Stimulated activated CD4-positive, alpha-beta T cell treated with anti-CD3 and anti-CD28 coated beads, Interleukin-4, amount 100 ng/mL, for 48 hours (primary cell): Measurements from ENCODE around the gene STMN1.

Experiments
- DNase-seq, 2 donors: peaks; one replicate each; pipeline ENCODE4 v3.0.0-alpha.2; 2020; ENCODE audit warnings: low read depth in 2 of 2

STMN1 gene

DNA sequence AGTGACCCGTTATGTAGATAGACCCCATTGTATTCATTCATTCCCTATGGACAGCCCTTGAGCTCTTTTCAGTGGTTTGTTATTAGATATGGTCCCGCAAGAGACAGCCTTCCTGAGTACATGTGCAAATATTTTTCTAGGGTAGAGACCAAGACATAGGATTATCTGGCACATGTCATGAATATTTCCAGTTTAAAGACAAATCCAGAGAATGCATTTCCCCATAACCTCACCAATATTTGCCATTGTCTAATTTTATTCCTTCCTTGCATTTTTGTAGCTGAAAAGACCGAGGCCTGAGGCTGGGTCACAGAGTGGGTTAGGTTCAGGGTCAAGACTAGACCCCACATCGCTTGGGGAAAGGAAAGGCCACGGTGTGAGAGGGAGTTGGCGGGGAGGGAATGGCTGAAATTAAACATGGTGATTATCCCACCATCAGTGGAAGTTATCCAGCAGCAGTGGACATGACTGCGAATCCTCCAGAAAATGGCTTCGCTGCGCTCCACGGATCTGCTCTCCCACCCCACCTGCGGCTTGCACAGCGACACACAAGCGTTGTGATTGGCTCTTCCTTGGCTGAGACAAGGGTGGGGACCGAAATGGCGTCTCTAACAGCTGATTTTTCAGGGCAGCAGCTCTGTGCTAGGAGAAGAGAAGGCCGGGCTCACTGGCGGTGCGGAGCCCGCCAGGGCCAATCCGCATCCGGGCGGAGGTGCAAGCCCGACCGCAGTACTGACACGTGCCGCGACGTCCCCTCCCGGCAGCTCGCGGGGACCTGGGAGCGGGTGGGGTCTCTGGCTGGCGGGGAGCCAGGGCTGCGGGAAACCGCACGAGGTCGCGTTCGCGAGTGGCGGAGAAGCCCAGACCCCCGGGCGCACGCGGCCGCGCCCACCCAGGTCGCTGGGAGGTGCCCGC, 16.1 kb upstream of the STMN1 start:
- peak in 1 of 2 donors; percentile 22 for DNase-seq

DNA sequence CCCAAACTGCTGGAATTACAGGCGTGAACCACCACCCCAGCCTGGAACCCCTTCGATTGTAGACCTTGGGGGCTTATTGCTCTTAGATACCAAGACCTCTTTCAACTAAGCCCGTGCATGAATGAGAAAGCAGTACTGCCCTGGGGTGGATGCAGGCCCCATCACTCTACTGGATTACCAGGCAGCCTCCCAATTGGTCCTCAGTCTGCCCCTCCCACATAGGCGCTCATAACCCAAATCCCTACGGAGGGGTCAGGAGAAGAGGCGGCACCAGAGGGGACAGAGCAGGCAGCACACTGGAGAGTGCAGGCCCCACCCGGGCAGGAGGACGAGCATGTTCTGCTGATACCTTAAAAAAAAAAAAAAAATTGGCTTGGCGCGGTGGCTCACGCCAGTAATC, 12.4 kb upstream of the STMN1 start:
- DNase-seq, result no peak

DNA sequence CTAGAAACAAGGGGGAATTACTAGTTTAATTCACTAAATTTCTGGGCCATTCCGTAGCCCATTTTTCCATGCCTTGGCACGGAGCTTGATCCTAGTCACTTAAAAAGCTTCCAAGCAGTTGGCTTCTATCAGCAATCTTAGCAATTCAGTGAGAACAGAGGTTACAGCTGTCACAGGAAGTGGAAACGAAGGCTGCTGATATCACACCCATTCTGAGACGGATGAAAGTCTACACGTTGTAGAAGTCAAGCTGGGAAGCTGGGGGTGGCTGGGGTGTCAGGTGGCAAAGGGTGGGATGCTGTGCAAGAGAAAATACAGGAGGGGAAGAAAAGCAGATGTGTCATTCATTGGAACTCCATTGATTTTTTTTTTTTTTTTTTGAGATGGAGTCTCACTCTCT, 11.8 kb upstream of the STMN1 start:
- DNase-seq, result no peak

DNA sequence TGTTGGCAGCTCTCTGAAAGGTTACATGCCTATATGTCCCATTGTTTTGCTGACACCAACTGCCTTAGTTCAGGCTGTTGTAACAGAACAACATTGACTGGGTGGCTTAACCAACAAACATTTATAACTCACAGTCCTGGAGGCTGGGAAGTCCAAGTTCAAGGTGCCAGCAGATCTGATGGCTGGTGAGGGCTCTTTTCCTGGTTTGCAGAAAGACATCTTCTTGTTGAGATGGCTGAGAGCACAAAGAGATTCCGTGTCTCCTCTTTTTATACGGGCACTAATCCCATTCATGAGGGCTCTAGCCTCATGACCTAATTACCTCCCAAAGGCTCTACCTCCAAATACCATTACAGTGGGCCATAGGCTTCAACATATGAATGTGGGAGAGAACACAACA, 10.2 kb upstream of the STMN1 start:
- no peak for DNase-seq

DNA sequence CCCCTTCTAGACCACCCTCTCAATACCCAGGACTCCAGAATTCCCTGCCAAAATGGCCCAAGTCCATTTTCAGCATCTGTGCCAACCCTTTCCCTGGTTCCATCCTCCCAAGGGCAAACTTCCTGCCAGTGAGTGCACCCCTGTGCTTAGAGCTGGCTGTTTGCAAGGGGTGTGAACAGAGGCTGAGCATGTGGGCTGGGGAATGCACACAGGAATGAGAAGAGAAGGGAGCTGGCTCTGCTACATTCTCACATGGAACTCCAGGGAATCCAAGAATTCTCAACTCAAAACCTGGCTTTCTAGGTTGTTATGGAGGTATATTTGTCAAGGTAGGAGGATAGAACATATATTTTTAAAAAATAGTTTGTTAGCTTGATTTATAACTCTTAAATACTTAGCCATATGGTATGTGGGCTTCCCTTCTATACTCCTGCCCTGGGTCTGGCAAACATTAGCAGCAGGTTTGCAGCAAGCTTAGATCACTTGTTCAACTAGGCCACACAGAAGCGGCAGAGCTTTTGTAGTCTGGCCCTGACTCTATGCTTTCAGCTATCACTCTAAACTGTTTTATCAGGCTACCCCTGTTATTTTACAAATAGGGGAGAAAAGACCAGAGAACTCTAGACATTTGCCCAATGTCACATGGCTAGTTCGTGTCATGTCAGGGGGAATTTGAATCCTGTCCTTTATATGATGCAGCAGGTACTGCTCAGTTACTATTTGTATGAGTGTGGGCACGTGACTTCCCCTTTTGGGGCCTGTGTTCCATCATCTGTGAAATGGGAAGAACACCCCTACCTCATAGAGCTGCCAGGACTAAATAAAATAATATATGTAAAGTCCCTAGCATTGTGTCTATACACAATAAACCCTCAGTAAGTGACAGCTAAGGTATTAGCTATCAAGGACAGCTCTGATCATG, 8.1 kb upstream of the STMN1 start:
- no peak for DNase-seq

DNA sequence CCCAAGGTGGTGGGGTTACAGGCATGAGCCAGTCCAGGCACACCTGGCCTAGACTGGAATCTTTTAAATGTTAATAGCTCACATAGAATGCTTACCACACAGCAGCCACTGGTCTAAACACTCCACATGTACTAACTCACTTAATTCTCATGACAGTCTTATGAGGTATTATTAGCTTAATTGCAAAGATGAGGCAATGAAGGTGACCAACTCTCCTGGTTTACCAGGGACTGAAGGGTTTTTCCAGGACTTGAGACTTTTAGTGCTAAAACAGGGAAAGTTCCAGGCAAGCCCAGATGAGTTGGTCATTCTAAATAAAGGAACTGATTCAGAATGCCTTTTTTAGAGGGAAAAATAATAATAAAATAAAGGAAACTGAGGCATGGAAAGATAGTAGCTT, 7.0 kb upstream of the STMN1 start:
- no peak for DNase-seq

DNA sequence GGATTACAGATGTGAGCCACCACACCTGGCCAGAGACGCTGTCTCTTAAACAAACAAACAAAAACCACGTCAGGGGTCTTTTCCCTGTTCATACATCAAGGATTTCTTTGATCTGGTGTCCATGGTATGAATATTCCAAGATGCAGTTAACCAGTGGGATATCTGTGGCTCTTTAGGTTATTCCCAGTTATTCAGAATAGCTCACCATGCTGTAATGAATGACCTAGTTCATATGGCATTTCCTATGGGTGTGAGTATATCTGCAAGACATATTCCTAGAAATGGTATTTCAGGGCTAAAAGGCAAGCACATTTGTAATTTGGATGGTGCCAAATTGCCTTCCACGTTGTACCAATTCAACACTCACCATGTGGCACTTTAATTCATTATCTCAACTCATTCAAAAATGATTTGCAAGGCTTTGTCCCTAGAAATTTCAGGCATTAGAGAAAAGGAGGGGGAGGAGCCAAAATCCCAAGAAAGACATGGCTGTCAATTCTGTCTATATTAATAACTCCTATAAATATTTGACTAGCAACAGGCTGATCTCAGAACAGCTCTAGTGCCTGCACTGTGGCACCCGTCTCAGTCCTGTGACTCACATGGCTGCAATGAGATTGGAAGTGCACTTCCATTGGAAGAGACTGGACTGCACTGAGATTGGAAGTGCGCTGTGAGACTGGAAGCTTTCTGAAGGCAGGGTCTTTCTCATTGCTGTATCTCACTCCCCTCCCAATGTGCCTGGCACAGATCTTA, 6.0 kb upstream of the STMN1 start:
- DNase-seq, result no peak

DNA sequence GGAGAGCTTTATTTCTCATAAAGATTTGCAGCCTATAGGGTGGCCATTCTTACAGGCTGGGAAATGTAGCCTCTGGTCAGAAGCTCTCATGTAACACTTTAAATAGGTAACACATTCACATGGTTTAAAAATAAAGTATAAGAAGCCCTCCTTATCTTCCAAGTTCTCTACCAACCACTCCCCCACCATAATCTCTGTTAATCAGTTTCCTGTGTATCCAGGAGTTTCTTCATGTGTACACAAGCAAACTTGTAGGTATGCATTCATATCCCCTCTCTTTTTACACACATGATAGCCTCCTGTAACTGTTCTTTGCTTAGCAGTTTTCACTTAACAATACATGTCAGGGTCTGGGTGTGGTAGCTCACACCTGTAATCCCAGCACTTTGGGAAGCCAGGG, 4.9 kb upstream of the STMN1 start:
- no peak for DNase-seq

DNA sequence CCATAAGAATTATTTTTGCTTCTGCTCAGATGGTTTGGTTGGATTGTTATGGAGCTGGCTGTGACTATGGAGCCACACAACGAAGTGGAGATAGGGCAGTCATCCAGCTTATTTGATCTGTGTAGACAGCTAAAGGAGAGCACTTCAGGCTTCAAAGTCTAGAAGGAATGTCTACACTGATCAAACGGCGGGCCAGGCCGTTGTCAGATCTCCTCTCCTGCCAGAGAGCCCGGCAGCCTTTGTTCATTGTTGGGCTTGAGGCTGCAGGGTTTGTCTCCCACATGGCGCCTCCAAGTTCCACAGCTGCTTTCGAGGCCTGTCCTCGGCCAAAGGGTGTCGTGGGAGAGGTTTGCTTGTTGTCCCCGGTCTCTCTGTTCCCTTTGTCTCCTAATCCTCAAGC, 2.8 kb upstream of the STMN1 start:
- DNase-seq, result no peak

DNA sequence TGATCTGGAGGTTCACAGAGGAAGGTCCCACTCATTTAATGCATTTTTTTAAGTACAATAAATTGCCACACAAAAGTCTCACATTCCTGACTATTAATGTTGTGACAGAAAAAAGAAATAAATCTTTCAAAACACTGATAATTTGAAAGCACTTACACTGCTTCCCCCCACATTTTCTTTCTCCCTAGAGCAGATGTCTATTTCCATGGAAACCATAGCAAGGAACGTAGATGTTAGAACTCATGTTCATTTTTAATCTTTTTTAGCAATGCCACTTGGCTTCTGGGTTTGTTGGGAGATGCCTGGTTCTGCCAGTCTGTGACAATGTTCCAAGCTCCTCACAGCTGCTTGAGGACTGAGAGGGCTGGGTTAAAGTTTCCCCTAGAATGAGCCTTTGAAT, 1.9 kb upstream of the STMN1 start:
- no peak for DNase-seq

DNA sequence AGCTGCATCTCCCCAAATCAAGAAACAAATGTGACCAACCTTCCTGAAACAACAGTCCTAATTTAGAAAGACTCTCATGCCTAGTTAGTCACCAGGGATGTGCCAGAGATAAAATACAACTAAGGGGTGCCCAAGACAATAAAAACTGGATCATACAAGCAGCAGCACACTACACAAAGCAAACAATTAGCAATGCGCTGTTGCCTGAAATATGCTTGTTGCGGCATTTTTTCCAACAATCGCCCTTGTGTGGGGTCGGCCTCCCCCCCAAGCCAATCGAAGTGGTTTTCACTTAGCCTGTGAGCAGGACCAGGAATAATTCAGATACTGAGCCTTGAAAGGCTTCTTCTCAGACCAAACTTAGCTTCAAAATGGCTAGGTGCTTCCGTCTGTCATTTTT, 1.4 kb upstream of the STMN1 start:
- no peak for DNase-seq

DNA sequence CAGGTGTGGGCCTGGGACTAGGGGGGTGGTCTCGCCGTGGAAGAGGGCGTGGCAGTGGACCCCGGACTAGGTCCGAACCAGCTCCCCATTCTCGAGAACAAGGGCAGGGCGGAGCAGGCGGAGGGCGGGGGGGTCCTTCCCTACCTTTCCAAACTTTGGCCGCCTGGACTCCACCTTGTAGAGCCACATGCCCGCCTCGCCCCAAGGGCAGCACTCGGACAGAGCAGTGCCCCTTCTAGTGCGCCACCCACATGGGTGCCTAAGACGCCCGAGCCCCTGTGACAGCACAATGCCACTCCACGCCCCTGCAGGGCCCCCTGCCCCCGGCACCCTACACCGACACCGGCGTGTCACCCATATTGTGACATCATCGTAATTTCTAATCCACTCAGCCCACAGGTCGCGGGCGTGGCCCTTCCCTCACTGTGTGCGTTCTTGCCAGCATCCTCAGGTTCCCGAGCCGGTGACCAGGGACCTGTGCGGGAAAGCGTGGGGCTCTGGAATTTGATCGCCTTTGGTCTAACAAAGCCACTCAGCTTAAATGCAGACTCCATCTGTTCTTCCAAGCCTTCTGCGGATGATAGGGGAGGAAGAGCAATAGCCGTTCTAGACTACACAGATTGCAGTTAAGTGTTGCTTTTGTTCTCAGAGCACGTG, 553 bp upstream of the STMN1 start:
- DNase-seq, result no peak

DNA sequence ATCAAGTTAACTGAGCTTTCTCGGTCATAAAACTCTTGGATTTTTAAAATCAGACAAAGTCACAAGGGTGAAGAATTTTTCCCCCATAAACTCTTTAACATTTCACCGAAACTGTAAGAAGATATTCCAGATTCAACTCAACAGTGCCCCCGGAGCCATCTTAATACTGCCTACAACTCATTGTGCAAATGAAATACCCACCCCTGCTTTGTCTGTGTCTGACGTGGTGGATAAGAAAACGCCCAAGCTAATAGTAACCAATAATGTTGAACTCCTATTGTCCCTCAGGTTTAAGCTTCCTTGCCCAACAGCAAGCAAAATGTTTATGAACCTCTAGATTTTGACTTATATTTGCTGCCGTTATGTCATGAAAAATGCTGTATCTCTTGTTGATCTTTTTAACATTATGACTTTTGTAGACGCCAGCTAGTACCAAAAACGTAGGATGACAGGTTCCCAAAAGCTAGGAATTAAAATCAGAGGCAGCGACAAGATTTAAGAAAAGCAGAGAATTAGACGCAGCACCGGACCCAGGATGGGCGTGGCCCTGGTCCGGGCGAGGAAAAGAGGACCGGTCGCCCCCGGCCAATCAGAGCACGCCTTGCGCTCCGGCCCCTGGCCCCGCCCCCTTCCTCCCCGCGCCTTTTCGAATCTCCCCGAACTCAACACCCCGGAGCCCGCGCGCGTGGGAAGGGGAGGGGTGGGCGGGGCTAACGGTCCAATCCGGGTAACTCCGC, 1.1 kb downstream of the STMN1 start:
- DNase-seq, result peak; percentile 97 to 98

DNA sequence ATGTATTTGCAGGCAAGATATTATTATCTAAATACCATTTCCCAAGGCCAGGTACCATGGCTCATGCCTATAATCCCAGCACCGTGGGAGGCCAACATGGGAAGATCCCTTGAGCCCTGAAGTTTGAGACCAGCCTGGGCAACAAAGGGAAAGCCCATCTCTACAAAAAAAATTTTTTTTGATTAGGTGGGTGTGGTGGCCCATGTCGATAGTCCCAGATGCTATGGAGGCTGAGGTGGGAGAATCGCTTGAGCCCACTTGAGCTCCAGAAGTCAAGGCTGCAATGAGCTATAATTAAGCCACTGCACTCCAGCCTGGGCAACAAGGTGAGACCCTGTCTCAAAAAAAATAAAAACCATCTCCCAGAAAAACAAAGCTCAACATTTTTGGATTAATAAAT, 2.2 kb downstream of the STMN1 start:
- DNase-seq, result no peak

DNA sequence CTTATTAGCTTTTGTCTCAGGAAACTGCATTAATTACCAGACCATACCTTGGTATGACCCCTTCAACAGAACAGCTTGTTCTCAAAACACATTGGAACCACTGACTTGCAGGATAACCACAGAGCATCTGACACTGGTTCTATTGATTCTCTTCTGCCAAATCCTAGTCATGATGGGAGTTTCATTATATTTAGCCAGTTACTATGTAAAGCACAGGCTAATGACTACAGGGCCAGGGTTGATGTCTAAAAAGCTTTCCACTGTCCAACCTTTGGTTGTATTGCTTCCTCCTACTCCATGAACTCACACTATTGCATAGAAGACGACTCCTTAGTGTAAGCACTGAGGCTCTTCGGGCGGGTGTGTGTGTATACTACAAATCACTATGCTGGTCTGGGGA, 3.8 kb downstream of the STMN1 start:
- no peak for DNase-seq

DNA sequence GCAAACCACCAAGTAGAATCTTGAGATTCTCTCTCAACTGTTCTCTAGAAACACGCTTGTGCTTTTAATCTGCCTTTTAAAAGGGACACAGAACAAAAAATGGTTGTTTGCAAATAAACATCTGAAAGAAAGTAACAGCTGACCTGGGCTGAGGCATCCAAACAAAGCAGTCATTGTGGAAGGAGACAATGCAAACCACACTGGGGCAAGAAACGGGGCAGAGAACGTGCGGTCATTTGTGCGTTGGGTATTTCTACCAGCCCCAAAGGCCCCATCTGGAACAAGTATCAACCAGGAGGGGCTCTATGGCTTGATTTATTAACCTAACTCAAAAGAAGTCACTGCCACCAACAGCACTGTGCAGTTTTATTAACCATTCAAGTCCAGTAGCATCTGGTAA, 6.0 kb downstream of the STMN1 start:
- no peak for DNase-seq

DNA sequence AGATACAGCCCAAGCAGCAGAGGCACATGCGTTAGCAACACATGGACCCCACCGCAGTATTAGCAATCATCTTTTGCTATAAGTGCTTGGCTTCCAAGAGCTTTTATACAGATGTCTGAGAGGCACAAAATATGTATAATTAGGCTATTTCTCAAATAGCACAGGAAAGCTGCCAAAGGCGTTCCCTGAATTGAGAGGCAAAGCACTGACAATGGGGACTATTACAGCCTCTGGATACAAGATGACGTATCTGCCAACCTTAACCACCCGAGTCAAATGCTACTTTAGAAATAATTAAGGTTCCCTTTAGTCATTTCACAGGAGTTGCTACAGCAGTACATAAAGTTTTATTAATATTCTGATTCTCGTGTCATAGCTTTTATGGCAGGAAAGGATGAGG, 6.4 kb downstream of the STMN1 start:
- no peak for DNase-seq

DNA sequence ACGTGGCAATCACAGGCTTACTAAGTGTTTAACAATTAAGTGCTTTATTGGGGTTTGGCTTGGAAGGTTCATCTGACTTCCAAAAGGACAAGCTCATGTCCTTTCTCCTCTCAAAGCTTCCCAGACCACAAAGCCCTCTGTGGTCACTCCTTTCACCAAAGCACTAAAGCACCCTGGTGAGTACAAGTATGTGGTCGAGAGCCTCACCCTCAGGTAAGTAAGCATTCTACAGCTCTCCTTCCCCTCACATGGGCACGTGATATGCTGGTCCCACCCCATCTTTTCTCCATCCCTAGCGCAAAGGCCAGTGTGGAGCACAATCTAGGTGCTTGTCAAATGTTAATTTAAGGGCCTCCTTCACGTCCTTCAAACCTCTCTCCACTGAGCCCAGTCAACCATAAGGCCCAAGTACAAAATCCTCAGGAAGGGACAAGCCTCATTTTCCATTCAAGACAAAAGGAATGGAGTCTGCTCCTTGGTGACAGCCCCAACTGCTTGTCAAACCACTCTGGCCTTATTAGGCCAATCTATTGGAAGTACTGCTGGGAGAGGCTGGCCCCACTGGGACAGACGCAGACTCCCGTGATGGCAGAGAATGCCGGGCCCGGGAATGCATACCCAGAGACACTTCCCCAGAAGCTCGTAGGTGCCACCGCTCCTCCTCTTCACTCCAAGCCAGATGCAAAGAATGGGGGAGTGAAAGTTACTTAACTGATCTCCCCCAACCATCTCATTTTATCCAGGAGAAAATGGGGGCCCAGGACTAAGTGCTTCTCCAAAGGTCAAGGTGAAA, 7.8 kb downstream of the STMN1 start:
- DNase-seq, result no peak

DNA sequence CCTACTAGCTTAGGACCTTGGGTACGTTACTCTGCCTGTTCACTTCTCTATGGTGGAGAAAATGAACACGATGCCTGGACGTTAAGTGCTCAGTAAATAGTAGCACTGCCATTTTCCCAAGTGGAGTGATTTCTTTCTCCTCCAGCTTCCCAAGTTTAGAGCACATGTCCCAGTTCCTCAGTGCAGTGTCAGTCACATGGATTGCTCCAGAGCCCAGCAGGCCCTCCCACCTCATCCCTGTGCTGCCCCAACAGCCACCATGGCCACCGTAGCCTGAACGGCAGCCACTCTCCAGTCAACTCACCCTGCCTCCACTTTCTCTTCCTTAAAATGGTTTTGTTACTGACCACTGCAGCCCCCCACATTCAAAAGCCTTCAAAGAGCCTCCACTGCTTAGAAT, 8.5 kb downstream of the STMN1 start:
- no peak for DNase-seq

DNA sequence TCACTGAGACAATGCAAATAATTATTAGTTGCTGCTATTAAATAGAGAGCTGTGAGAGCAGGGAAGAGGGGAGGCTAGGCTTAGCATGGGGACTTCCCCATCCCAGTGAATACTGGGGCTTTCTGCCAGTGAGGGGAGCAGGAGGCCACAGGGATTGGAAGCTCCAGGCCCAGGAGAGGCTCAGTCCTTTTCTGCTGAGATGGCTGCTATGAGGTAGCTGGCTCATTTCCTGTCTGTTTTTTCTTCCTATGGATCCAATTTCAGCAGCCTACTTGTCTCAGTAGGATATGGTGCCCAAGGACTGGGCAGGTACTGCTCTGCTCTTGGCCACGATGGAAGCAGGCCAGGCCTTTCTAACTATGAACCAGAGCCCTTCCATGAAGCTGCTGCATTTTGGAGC, 10.0 kb downstream of the STMN1 start:
- DNase-seq, result no peak
